K562 (cell line): ENCODE data around the gene ZFPM1. TPM values are rescaled to one million over a fixed set of nuclear protein-coding genes. Genes with fewer than 3 reads are reported as not detected.

Experiments used
- ATAC-seq: fragments of 200-7000 bp; cut with Tn5 transposase; 3 replicates; pipeline ENCODE4 v1.9.1; 2020; ENCODE audit warnings: moderate library complexity
- BruUV-seq: library from RNA; stranded (reverse); fragments of 400-500 nt; replicated peaks from 2 replicates; lab custom pipeline; 2021; lab: Mats Ljungman, UMichigan
- CTCF ChIA-PET: fragments of 300-600 bp; formaldehyde crosslinking; extraction: SDS; loops from one replicate; lab custom pipeline; 2021; ENCODE audit warnings: low intra/inter-chr PET ratio; lab: Yijun Ruan, JAX
- POLR2A ChIA-PET: fragments of 300-600, 350-650 bp; sonication (Branson Sonifier 250); formaldehyde crosslinking; extraction: SDS; loops from one replicate; lab custom pipeline; 2021; ENCODE audit warnings: antibody characterized with exemption, inconsistent platforms; lab: Yijun Ruan, JAX
- DNase-seq, 4 experiments: peaks; one replicate each; pipeline versions ENCODE4 v3.0.0 to v3.0.0-alpha.2; 2011 to 2018; ENCODE audit warnings: low spot score in 3 of 4, mixed read lengths in 3 of 4; ENCODE audit errors: extremely low read depth in 1 of 4
- FAIRE-seq: peaks from 2 replicates; lab custom pipeline; 2011; peaks lifted over from hg19 to GRCh38; lab: Jason Lieb, UNC
- H2AFZ ChIP-seq: 2 replicates; pipeline ENCODE4 v1.6.0; 2011; ENCODE audit warnings: low read depth, low read length, control low read depth, inconsistent platforms
- H3K27ac ChIP-seq: fragments of 200-600 bp; 3 replicates; pipeline ENCODE4 v1.8.0; 2011; ENCODE audit warnings: low read depth, mild to moderate bottlenecking, control low read depth, inconsistent platforms, low read length, moderate library complexity, mixed read lengths; ENCODE audit errors: extremely low read depth
- H3K27me3 ChIP-seq, 2 experiments: fragments of 300-600 bp in 1 of 2; 2 replicates in 1 of 2; 3 replicates in 1 of 2; pipeline versions ENCODE4 v1.6.0 to v1.8.0; 2011; ENCODE audit warnings: inconsistent platforms in 2 of 2, low read length in 2 of 2, mild to moderate bottlenecking in 1 of 2, mixed read lengths in 1 of 2, moderate library complexity in 1 of 2; ENCODE audit not compliant: control insufficient read depth in 2 of 2, insufficient read depth in 2 of 2
- H3K36me3 ChIP-seq: fragments of 300-600 bp; 3 replicates; pipeline ENCODE4 v1.8.0; 2011; ENCODE audit warnings: mild to moderate bottlenecking, low read length, inconsistent platforms; ENCODE audit not compliant: control insufficient read depth, insufficient read depth
- H3K4me1 ChIP-seq, 2 experiments: fragments of 200-600 bp in 1 of 2; replicated peaks in 1 of 2; 2 replicates in 1 of 2; 3 replicates in 1 of 2; pipeline versions ENCODE4 v1.5.1 to v1.8.0; 2011; ENCODE audit warnings: inconsistent platforms in 2 of 2, low read length in 2 of 2, mild to moderate bottlenecking in 1 of 2, mixed read lengths in 1 of 2, moderate library complexity in 1 of 2; ENCODE audit not compliant: control insufficient read depth in 2 of 2, insufficient read depth in 2 of 2
- H3K4me2 ChIP-seq: 2 replicates; pipeline ENCODE4 v1.6.1; 2011; ENCODE audit warnings: low read length, control low read depth, inconsistent platforms, mixed read lengths; ENCODE audit not compliant: insufficient read depth
- H3K4me3 ChIP-seq: fragments of 200-600 bp; sonication (generic), shearing (Covaris generic); 2 replicates; pipeline ENCODE4 v1.5.1; 2016; ENCODE audit warnings: control low read depth, inconsistent platforms
- H3K79me2 ChIP-seq: fragments of 200-600 bp; 3 replicates; pipeline ENCODE4 v1.8.0; 2011; ENCODE audit warnings: low read length, inconsistent platforms; ENCODE audit not compliant: control insufficient read depth, insufficient read depth
- H3K9ac ChIP-seq, 2 experiments: 2 replicates each; pipeline versions ENCODE4 v1.6.0 to v1.6.1; 2011; ENCODE audit warnings: low read depth in 2 of 2, low read length in 2 of 2, control low read depth in 1 of 2, inconsistent platforms in 1 of 2, mild to moderate bottlenecking in 1 of 2, mixed read lengths in 1 of 2; ENCODE audit not compliant: insufficient read depth in 1 of 2
- H3K9me1 ChIP-seq: one replicate; pipeline ENCODE4 v1.6.0; 2011; ENCODE audit warnings: inconsistent platforms, mild to moderate bottlenecking, low read length, moderate library complexity; ENCODE audit not compliant: control insufficient read depth, insufficient read depth
- H3K9me3 ChIP-seq: replicated peaks from 2 replicates; pipeline ENCODE4 v1.5.1; 2011; ENCODE audit warnings: low read depth, low read length, inconsistent platforms; ENCODE audit not compliant: control insufficient read depth, insufficient read depth
- H4K20me1 ChIP-seq: replicated peaks from 2 replicates; pipeline ENCODE4 v1.6.1; 2011; ENCODE audit warnings: low read length, inconsistent platforms, mixed read lengths; ENCODE audit not compliant: control insufficient read depth, insufficient read depth
- CHAMP1 ChIP-seq: fragments of 450-650 bp; IDR thresholded peaks from 2 replicates; pipeline ENCODE4 v1.6.1; 2016; ENCODE audit warnings: mild to moderate bottlenecking
- HDAC3 ChIP-seq: fragments of 450-650 bp; IDR thresholded peaks from 2 replicates; pipeline ENCODE4 v1.6.1; 2018; ENCODE audit warnings: borderline replicate concordance, mild to moderate bottlenecking, moderate library complexity; ENCODE audit not compliant: partially characterized antibody
- NR4A1 ChIP-seq, 2 experiments: fragments of 250-450 bp in 1 of 2; fragments of 450-650 bp in 1 of 2; sonication (Bioruptor Pico) in 1 of 2; IDR thresholded peaks; 2 replicates each; pipeline versions ENCODE4 v1.4.0 to v1.6.1; 2016 to 2020; ENCODE audit warnings: mild to moderate bottlenecking in 2 of 2, missing compliant biosample characterization in 1 of 2, missing genetic modification characterization in 1 of 2, moderate library complexity in 1 of 2
- TCF7L2 ChIP-seq: fragments of 150-350 bp; IDR thresholded peaks from 2 replicates; pipeline ENCODE4 v1.6.1; 2016; ENCODE audit warnings: low read depth, mild to moderate bottlenecking, low read length, moderate library complexity
- TRIM28 ChIP-seq: fragments of 450-650 bp; IDR thresholded peaks from 2 replicates; pipeline ENCODE4 v1.6.1; 2017
- ZFP36 ChIP-seq: fragments of 150-350 bp; IDR thresholded peaks from 2 replicates; pipeline ENCODE4 v1.6.1; 2018; ENCODE audit warnings: low read length, low read depth; ENCODE audit not compliant: partially characterized antibody
- WGBS: fragments of 100-300 bp; shearing (Covaris generic); methylation state at CpG from one replicate; pipeline ENCODE4 v1.1.6; 2016; ENCODE audit warnings: low coverage, mixed read lengths; ENCODE audit not compliant: insufficient coverage; ENCODE audit errors: missing lambda C conversion rate; 5-methylcytosine and 5-hydroxymethylcytosine counted together
- in situ Hi-C: fragments of 300-500 bp; cut with MboI; formaldehyde crosslinking; loops from 4 replicates; pipeline ENCODE4 v1.15.0; 2018; ENCODE audit warnings: inconsistent platforms, mixed read lengths
- intact Hi-C: fragments of 100-400 bp; cut with micrococcal nuclease; formaldehyde crosslinking; loops from 2 replicates; pipeline ENCODE4 v1.14.2; 2022
- polyA plus RNA-seq, 8 experiments: library from polyadenylated mRNA; depleted of rRNA in 4 of 8; stranded (reverse) in 5 of 8; unstranded in 3 of 8; fragments of >200 nt; fragmentation: Nextera tagmentation in 2 of 8; fragmentation: Illumina TruSeq in 1 of 8; extraction: Ambion mirVana in 2 of 8; extraction: Trizol in 1 of 8; gene quantifications; 2 replicates each; pipeline versions ENCODE4 v1.2.1 to v1.2.3, GENCODE V29; 2011 to 2014; ENCODE audit warnings: inconsistent platforms in 1 of 8, missing spikeins in 1 of 8
- total RNA-seq, 7 experiments: library from RNA; depleted of rRNA in 6 of 7; stranded (reverse); fragments of >200 nt in 6 of 7; fragmentation: Illumina TruSeq in 2 of 7; extraction: Trizol in 2 of 7; gene quantifications; 2 replicates each; pipeline versions ENCODE4 v1.2.1 to v1.2.3, GENCODE V29; 2011 to 2021; ENCODE audit warnings: low replicate concordance in 1 of 7
- TF ChIP-seq, protein P1 (sequence below): fragments of 200-800 bp; sonication (Bioruptor generic); IDR thresholded peaks from 2 replicates; pipeline ENCODE4 v1.6.1; 2017; ENCODE audit warnings: missing genetic modification characterization, missing compliant biosample characterization

ZFPM1 gene
- total and polyA plus RNA-seq, 9 of the 15 experiments (the other 6 are each of a cell fraction or from before 2014, with no cell fraction given): 0.03 to 35.9 (median 1.4) TPM

DNA sequence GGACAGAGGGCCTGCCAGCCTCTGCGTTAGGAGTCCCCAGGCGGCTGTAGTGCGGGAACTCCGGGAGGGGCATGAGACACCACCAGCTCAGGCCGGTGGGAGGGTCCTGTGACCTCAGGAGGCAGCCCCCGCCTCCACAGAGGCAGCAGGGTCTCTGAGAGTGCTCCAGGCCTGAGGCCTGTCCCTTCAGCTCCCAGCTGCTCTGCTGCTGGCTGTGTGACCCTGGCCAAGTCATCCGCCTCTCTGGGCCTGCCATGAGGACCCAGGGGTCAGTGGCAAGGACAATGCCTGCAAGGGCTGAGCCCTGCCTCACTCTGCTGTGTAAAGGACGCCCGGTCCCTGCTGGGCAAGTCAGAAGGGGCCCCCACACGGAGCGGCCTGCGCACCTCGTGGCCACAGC, 27.1 kb upstream of the ZFPM1 start:
- H3K27me3 ChIP-seq: peaks cover 17 to 51% of the 10 kb centered on the region in 2 experiments
- CTCF ChIA-PET: no interaction called here
- POLR2A ChIA-PET: no interaction called here
- peaks cover 0 to 46% of the 10 kb centered on the region in 2 experiments; a peak in 3 of 5 replicates for H3K4me1 ChIP-seq
- no peaks in the 10 kb centered on the region for H3K9me3 ChIP-seq
- TF ChIP-seq, protein P1, sequence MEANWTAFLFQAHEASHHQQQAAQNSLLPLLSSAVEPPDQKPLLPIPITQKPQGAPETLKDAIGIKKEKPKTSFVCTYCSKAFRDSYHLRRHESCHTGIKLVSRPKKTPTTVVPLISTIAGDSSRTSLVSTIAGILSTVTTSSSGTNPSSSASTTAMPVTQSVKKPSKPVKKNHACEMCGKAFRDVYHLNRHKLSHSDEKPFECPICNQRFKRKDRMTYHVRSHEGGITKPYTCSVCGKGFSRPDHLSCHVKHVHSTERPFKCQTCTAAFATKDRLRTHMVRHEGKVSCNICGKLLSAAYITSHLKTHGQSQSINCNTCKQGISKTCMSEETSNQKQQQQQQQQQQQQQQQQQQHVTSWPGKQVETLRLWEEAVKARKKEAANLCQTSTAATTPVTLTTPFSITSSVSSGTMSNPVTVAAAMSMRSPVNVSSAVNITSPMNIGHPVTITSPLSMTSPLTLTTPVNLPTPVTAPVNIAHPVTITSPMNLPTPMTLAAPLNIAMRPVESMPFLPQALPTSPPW: no peak
- no peak for TF ChIP-seq CHAMP1
- no peak for TF ChIP-seq TRIM28
- TF ChIP-seq TCF7L2: no peak
- TF ChIP-seq ZFP36: peak; percentile 47
- no peak for TF ChIP-seq HDAC3
- TF ChIP-seq NR4A1 (CRISPR knock-in tag; IDR thresholded peaks at IDR 0.05): no peak
- no peak for TF ChIP-seq NR4A1 (tag; IDR thresholded peaks at IDR 0.05)
- TF ChIP-seq, all 486 proteins: peak for 1
- Histone ChIP-seq H3K4me2 (no peak overlapping the region), H4K20me1 (no peaks in the 10 kb centered on the region), H3K79me2 (no peaks in the 10 kb centered on the region), H3K4me3 (no peak overlapping the region), H2AFZ (no peak overlapping the region), H3K9ac (no peak overlapping the region), H3K9me1 (no peaks in the 10 kb centered on the region), H3K27ac (no peak overlapping the region), H3K36me3 (no peaks in the 10 kb centered on the region)
- FAIRE-seq (no peak), DNase-seq (no peak), ATAC-seq (no peak)
- intact Hi-C loops: no loop called here
- WGBS: 27% methylated on average over 13 of the region's 13 CpGs
- no TSS peak for BruUV-seq
- in situ Hi-C loops: no loop called here
